ELF-1 (cell line): ENCODE measurements around the gene SS18L1.

Experiments used
- DNase-seq: peaks from one replicate; pipeline ENCODE4 v3.0.0-alpha.2; 2016; ENCODE audit warnings: low read depth, low spot score

Gene SS18L1

DNA sequence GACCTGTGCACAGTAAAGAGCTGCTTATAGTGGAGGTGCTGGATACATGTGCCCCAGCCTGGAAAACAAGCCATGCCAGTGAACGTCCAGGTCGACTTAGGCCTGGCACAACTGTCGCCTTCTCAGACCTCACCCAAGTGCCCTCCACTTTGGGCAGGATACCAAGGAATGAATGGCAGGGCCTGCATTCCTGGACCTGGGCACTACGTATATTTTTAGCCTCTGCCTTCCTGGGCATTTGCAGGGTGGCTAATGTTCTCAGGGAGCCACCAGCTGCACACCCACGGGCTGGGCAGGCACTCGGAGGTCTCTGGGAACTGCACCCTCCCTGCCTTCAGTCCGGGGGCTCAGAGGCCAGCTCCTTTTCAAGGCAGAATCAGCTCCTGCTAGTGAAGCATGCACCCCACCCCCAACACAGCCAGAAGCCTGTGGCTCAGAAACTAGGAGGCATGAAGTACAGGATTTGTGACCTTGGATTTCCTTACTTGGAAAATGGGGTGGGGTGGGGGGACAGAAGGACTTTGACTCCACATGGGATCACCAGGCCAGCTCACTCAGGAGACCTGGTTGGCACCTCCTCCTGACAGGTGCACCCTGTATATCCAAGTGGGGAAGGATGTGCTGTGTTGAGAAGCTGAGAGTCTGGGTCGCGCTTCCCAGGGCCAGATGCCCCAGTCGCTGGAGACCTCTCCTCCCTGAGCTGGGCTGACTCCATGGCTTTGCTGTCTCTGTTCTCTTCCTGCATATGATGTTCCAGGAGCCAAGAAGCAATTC is 23.8 kb upstream of the SS18L1 start:
- no peak for DNase-seq

DNA sequence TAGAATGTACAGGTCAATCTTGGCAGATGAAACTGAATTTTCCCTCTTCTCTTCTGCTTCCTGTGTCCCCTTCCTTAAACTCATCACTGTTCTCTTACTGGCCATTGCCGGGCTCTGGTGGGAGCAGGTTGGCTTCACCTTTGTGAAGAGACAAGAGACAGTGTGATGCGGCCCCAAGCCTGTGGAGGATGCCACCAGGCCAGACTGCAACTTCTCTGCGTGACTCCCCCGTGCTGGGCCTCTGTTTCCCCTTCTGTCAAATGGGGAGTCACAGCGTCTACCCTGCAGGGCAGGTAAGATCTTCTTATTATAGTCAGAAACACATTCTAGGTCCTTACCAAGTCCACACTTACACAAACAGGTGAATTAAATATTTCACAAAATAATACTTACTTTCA is 23.2 kb upstream of the SS18L1 start:
- no peak for DNase-seq

DNA sequence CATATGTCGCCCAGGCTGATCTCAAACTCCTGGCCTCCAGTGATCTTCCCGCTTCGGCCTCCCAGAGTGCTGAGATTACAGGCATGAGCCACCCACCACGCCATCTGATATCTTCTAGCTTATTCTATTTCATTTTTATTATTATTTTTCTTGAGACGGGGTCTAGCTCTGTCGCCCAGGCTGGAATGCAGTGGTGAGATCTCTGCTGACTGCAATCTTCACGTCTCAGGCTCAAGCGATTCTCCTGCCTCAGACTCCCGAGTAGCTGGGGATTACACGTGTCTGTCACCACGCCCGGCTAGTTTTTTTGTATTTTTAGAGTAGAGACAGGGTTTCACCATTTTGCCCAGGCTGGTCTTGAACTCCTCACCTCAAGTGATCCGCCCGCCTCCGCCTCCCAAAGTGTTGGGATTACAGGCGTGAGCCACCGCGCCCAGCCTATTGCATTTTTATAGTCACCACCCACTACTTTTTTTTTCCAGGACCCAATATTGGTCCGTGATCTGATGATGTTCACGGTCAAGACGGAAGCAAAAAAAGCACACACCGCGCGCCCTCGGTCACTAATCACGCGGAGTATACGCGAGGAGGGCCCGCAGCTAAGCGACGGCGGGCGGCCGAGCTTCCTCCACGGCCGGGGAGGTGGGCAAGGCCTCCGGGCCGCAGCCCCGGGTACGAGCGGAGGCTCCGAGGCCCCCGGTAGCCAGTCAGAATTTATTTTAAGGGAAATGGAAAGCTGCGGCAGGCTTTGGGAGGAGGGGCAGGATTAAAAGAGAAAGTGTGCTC is 22.4 kb upstream of the SS18L1 start:
- DNase-seq: no peak

DNA sequence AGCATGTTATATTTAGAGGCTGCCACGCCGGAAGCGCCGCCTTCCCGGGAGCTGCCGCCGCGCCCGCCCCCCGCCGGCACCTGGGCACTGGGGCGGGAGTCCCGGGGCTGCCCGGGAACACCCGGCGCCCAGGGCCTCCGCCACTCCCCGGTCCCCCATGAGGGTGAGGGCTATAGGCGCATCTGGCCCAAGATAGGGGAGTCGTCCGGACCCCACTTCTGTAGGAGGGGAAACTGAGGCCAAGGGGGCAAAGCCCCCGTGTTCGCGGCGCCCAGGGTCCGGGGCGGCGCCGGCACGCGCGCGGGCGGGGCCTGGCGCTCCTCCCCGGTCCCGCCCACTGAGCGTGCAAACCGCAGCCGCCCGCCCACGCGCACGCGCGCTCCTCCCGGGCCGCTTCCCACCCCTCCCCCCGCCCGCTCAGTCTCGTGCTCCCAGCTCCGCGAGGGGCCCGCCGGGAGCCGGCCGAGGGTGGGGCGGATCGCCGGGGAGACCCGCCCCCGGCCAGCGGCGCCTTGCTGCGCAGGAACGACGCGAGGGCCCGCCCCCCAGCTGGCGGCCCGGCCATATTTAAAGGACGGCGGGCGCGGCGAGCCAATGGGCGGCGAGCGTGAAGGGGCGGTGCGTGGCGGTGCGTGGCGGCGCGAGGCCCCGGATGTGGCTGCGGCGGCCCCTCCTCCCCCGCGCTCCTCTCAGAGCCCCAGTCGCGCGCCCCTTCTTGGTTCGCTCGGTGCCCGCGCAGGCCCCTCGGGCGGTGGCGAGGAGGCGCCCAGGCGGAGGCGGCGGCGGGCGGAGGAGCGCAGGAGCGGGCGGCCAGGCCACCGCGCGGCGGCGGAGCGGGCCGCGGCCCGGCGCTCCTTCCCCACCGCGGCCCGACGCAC is 21.6 kb upstream of the SS18L1 start, which contains the start of gene LSM14B:
Gene LSM14B, plus strand, starts transcription at position 700 of the 878 bp plus-strand sequence. CDS start 192 bp downstream, outside the sequence.
- peak; percentile 97 for DNase-seq

DNA sequence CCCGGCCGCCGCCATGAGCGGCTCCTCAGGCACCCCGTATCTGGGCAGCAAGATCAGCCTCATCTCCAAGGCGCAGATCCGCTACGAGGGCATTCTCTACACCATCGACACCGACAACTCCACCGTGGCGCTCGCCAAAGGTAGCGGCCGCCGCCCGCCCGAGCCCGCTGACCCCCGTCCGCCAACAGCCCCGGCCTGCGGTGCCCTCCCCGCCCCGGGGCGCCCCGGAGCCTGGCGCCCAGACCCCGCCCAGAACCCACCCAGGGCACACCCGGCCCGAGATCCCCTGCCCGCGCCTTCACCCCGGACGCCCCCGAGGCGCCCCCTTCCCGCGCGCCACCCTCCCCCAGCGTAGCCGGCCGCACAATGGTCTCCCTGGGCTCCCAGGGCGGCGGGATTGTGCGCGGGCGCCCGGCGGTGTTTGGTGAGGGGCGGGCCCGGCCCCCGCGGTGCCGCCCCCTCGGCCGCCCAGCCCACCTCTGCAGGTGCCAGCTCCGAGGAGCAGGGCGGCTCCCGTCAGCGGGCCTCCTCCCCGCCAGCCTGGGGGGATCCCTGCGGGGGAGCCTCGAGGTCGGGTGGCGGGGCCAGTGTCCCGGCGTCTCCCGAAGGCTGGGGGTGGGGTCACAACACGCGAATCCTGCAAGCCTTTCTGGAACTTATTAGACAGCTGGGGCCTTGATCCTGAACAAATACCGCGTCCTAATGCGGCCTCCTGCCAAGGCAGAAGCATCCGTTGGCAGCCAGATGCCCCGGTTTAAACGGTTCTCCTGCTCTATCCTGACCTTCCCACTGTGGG is 20.7 kb upstream of the SS18L1 start:
- peak; percentile 31 for DNase-seq

DNA sequence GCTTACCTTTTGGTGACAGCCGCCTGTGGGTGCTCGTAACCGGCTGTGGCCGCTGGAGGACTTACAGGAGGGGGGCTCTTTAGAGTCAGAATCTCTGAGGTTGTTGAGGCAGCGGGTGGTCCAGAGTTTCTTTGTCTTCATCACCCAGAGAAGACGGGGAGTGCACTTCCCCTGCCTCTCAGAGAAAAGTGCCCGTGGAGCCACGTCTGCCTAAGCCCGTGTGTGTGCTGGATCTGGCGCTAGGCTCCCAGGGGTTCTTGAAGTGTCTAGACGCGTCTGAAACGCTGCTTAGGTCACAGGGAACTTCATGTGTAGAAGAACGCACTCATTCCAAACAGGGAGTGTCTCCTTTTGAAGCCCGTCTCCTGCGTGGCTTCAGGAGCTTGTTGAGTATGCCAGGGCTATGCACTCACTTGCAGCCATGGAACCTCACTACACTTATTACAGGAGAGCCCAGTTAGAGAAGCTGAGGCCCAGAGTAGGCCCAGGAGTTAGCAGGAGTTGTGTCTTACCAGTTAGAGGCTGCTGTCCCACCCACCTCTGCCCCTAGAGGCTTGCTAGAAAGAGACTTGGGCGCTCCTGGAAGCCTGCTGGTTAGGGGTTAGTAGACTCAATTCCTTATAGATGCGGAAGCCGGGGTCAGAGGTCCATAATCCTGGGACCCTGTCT is 20.0 kb upstream of the SS18L1 start:
- DNase-seq: peak; percentile 41

DNA sequence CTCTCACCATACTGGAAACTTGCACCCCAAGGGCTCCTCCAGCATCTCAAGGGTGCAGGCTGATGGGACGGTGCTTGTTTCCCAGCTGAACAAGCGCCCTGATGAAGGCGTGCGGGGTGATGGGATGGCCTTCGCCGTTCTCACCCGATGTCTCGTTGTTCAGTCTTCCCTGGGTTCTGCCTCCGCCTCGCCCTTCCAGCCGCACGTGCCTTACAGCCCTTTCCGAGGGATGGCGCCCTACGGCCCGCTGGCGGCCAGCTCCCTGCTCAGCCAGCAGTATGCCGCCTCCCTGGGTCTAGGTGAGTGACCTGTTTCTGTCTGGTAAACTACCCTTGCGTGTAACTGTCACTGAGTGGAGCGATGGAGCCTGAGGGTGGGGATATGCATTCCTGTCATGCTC is 17.4 kb upstream of the SS18L1 start:
- no peak for DNase-seq

DNA sequence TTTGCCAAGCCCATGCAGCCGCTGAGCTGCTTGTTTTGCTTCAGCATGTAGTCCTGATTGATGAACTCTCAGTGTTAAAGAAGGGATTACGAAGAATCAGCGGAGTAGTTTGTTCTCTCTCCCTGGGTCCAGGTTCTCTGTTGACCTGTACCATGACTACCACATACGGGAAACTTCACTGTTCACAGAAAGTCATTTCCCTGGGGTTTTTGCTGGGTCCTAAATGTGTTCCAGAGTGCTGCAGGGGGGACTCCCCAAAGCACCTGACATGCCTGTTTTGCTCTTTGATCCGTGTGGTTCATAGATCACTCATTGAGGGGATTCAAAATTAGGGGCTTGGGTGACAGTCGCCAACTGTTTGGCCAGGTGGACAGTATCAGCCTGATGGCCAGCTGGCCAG is 15.8 kb upstream of the SS18L1 start:
- no peak for DNase-seq

DNA sequence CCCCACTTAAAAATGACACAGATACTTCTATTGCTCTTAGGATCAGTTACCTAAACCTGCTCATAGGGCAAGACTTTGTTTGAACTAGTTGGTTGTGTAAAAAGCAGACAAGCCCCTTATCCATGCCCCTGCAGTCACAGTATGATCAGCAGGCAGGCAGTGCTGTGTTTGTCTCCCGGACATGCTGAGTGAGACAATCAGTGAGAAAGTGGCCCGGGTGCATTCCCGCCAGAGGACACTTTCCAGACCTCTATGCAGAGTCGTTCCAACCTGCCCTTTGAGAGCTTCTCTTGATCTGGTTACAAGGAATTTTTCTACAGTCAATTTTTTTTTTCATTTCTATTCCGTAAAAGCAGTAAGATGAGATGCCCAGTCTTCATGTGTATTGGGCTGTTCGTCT is 15.1 kb upstream of the SS18L1 start:
- no peak for DNase-seq

DNA sequence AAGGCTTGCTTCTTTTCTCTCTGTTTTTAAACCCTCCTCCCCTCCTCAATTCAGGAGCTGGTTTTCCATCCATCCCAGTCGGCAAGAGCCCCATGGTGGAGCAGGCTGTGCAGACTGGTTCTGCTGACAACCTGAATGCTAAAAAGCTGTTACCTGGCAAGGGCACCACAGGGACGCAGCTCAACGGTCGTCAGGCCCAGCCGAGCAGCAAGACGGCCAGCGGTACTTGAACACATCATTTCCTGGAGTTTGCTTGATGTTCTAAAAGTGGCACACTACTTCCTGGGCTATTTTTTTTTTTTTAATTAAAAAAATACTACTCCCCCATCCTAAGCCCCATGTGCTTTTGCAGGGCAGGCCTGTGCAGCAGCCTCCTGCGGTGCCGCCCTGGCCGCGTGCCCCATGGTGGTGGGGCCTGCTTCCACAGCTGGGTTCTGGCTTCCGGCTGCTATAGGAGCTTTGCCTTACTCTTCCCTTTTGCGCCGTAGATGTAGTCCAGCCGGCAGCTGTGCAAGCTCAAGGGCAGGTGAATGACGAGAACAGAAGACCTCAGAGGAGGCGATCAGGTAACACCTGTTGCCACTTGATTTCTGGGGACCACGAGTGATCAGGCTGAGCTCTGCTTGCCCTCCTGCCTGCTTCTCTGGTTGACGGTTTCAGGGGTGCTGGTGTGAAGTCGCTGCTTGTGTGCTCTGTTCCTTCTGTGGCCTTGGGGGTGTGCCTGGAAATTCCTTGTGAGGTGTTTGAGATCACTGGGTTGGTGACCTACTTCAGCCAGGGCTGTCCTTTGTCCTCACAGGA is 13.6 kb upstream of the SS18L1 start:
- no peak for DNase-seq

DNA sequence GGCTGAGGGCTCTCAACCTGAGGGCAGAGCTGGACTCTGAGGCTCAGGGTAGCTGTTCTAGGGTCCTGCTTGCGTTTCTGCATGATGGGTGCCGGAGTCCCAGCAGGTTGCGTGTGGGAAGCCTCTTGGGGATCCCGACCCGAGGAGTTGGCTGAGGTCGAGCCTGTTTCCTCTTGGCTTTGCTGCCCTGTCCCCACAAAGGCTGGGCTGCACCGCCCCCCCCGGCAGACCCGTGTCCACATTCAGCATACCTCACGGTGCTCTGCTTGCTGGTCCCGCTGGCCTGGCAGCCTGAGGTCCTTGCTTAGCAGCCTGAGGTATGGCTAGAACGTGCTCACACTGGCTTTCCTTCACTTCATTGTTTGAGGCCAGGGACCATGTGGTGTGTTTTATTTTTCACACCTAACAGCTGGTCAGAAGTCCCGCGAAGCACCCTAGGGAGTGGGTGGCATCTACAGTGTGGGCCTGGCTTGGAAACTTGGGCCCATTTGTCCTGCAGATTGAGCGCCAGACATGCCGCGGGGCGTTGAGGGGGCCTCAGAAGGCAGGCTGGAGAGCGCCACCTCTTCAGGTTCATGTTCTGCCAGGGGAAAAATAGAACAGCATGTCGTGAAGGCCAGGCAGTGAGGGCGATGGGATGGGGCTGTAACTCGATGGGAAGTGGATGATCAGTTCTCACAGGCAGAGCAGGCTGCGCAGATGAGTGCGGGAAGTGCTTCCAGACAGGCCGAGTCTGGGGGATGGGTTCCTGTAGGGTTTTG is 11.8 kb upstream of the SS18L1 start:
- no peak for DNase-seq

DNA sequence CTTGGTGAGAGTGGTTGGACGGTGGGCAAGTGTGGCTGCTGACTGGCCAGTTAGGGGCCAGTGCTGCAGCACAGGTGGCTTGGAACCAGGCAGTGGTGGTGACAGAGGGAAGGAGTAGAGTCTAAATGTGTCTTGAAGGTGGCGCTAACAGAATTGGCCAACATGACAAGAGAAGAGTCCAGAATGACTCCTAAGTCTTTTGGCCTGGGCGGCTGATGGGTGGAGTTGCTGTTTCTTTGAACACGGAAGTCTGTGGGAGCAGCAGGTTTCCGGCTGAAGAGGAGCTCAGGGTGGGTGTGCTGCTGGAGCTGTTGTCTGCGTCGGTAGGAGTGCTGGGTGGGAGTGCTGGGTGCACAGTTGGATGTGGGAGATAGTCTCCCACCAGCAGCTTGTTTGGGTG is 11.1 kb upstream of the SS18L1 start:
- DNase-seq: no peak

DNA sequence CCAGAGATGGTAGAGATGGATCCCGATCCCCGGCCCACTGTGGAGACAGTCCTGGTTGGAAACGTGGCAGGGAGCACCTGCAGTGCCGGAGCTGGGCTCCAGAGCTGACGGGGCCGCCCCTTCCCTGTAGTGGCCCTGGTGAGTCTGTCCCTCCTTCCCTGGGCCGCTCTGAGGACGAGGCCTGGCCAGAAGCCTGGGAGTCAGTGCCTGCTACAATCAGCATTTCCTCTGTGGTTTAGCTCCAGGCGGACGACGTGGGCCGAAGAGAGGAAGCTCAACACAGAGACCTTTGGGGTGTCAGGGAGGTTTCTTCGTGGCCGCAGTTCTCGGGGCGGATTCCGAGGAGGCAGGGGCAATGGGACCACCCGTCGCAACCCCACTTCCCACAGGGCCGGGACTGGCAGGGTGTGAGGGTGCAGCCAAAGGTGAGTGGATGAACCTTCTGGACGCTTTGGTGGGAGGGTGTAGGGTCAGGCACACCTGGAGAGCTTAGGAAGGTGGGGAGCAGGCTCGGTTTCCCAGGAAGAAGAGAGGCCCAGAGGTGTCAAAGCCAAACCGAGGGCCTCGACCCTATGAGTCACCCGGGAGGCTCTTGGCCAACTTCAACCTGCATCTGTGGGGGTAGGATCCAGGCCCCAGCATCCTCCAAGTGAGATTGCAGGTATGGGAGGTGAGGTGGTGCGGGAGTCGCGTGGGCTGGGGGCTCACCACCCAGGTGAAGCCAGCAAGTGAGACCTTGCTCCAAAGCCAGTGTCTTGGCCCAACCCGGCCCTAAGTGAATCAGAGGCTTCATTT is 10.3 kb upstream of the SS18L1 start:
- DNase-seq: no peak

DNA sequence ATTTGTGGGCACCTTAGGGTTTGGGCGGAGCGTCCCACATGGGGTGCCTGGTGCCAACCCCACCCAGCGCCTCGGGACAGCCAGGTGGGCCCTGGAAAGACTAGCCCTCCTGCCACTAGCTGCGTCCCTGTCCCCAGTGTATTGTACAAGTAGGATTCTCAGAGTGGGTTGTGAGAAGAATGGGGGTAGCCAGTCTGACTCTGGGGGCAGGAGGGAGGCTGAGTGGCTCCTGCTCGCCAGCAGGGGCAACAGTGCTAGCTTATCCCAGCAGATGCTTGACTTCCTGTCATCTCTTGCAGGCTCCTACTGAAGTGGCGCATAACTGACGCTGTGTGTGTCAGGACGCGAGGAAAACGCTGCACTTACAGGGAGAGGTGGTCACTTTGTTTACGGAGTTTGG is 9.7 kb upstream of the SS18L1 start:
- no peak for DNase-seq

DNA sequence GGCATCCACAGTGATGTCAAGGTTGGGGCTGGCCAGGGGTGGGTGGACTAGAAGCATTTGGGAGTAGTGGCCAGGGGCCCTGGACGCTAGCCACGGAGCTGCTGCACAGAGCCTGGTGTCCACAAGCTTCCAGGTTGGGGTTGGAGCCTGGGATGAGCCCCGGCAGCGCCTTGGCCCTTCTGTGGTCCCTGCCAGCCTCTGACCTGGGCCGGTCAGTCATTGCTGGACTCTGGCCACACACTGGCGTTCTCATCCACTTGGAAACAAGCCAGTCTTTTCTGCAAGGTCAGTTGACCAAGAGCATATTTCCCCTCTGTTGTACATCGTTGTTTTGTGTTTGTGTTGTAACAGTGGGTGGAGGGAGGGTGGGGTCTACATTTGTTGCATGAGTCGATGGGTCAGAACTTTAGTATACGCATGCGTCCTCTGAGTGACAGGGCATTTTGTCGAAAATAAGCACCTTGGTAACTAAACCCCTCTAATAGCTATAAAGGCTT is 8.8 kb upstream of the SS18L1 start:
- no peak for DNase-seq

DNA sequence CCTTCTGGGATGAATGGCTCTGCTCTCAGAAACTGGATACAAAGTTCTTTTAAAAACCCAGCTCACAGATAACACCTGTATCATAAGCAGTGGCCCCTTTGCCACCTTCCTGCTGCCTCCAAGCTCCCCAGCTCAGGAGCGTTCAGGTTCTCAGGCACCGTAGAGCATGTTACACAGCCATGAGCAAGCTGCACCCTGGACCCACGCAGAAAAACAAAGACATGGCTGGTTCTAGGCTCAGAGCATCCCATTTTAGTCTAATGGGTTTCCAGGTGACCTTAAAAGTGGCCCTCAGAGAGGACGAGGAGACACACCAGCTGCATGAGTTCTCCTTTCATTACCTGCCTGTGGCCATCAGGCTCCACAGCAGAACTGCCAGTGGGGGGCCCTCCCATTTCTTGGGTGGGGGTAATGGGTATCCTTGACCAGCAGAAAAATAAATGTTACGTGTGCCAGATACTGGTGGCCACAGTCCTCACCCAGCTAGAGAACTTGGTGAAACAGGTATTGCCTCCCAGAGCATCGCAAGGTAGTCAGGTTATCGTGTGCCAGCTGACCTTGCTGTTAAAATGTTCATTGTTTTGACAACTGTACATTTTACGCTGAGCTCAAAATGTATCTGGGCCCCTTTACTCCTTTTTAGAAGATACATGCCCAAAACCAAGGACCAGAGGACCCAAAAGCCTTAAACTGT is 7.8 kb upstream of the SS18L1 start:
- no peak for DNase-seq

DNA sequence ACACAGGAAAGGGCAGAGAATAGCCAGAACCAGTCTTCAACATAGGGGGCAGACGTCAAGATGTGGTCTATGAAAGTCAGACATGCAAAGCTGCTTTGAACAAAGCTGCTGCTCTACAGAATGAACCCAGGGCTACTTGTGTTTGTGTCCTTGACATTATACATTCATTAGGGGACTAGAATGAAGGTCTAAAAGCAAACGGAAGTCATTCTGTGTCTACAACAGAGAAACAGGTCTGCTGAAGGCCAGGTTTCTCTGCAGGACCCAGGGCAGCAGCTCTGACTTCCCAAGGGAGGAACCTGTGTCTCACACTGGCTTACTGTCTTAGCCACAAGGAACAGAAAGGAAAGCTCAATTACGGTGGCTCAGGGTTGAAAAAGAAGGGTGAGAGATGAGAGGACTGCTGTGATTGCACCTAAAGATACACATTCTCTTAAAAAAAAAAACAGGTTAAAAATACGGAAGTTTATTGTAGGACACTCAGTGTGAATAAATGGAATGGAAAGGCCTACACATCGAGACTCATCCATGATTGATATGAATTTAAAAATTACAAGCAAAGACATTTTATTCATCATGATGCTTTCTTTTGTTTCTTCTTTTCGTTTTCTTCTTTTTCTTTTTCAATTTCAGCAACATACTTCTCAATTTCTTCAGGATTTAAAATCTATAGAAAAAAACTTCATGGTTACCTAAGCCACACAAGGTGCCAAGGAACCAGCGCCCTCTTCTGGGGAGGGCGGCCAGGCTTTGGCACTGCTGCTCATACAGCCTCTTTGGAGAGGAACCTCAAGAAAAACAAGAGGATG is 7.1 kb upstream of the SS18L1 start:
- peak; percentile 73 for DNase-seq
